Neural progenitor cell (in vitro differentiated cells): ENCODE results near the gene CHRND.

ENCODE experiments used
- EZH2phosphoT487 ChIP-seq: fragments of 200-600 bp; sonication (generic); IDR thresholded peaks from 2 replicates; pipeline ENCODE4 v1.6.1; 2017; ENCODE audit warnings: antibody characterized with exemption
- TF ChIP-seq, protein P1 (sequence below): fragments of 200-600 bp; sonication (generic); IDR thresholded peaks from 2 replicates; pipeline ENCODE4 v1.5.1; 2017; ENCODE audit warnings: antibody characterized with exemption, mild to moderate bottlenecking

DNA sequence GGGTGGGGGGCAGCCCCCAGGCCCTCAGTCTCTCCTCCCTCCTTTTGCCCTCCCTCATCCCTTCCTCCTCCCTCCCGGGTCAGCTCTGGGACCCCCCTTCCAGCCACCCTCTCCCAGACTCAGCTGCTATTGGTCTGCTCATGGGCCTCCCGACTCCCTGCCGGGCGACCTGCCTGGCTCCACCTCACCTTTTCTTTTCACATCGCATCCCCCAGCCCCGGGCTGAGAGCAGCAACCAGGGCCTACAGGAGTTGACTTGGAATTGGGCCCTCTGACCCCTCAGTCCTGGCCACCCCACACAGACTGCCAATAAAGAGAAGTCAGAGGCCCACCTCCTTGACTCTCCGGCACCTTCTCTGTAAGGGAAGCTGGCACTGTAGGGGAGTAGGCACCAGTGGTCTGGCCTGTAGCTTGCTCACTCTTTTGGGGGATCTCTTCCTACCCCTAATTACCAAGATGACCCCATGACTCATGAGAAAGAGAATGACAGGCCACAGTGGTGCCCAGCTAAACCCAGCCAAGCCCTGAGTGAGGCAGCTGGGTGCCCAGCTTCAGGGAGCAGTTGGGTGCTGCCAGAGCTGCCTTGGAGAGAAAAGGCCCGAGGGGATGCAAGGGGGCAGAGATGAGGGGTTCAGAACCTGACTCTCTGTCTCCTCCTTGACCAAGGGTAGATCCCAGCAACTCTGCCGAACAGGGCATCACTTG, 36.3 kb upstream of the CHRND start:
- TF ChIP-seq, protein P1, sequence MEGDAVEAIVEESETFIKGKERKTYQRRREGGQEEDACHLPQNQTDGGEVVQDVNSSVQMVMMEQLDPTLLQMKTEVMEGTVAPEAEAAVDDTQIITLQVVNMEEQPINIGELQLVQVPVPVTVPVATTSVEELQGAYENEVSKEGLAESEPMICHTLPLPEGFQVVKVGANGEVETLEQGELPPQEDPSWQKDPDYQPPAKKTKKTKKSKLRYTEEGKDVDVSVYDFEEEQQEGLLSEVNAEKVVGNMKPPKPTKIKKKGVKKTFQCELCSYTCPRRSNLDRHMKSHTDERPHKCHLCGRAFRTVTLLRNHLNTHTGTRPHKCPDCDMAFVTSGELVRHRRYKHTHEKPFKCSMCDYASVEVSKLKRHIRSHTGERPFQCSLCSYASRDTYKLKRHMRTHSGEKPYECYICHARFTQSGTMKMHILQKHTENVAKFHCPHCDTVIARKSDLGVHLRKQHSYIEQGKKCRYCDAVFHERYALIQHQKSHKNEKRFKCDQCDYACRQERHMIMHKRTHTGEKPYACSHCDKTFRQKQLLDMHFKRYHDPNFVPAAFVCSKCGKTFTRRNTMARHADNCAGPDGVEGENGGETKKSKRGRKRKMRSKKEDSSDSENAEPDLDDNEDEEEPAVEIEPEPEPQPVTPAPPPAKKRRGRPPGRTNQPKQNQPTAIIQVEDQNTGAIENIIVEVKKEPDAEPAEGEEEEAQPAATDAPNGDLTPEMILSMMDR, result no peak
- TF ChIP-seq EZH2phosphoT487, result no peak
